Cardiac fibroblast (primary cell): ENCODE measurements around the gene SLC25A27.

Source experiments
- DNase-seq, 2 donors: peaks; one replicate each; pipeline versions ENCODE4 v3.0.0 to v3.0.0-alpha.2; 2010; ENCODE audit warnings: low read depth in 2 of 2
- H3K4me3 ChIP-seq, 2 donors: replicated peaks in 1 of 2; 1 replicate in 1 of 2; 2 replicates in 1 of 2; pipeline ENCODE4 v1.5.1; 2011; ENCODE audit warnings: low read depth in 2 of 2, low read length in 2 of 2, mild to moderate bottlenecking in 2 of 2, moderate library complexity in 1 of 2
- CTCF ChIP-seq: IDR thresholded peaks from one replicate; pipeline ENCODE4 v1.5.1; 2011; ENCODE audit warnings: low read depth, mild to moderate bottlenecking, low read length, inconsistent platforms

The SLC25A27 gene

GRCh38 chr6:46626228-46626909, 26.4 kb upstream of the SLC25A27 start:
- no peak overlapping the region for H3K4me3 ChIP-seq
- peak; percentile 38 to 64 for DNase-seq
- TF ChIP-seq CTCF: peak; percentile 53

DNA sequence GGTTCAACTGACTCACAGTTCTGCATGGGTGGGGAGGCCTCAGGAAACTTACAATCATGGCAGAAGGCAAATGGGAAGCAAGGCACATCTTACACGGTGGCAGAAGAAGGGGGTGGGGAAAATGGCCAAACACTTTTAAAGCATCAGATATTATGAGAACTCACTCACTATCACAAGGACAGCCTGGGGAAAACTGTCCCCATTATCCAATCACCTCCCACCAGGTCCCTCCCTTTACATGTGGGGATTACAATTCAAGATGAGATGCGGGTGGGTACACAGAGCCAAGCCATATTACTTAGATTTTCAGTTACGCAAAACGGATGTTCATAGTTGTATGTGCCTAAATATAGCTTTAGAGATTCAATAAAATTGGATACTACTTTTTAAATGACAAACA, 25.8 kb upstream of the SLC25A27 start:
- no peak for TF ChIP-seq CTCF
- no peak for DNase-seq
- H3K4me3 ChIP-seq: no peak overlapping the region

DNA sequence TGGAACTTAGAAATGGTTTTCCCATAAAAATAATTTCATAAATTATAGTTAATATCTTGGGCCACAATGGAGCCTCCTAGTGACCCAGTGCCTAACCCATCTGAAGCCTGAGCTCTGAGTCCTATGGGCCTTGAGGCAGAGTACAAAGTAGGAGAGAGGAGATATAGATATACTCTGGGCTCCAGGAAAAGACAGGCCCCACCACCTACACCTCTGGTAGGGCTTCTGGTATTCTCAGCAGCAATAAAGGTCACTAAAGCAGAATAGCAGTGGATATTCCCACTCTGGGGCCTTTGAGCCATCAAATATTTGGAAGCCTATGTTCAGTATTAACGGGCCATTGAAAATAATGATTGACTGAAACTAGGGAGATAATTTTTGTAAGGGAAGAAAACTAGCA, 24.3 kb upstream of the SLC25A27 start:
- no peak for TF ChIP-seq CTCF
- DNase-seq: no peak
- H3K4me3 ChIP-seq: no peak overlapping the region

DNA sequence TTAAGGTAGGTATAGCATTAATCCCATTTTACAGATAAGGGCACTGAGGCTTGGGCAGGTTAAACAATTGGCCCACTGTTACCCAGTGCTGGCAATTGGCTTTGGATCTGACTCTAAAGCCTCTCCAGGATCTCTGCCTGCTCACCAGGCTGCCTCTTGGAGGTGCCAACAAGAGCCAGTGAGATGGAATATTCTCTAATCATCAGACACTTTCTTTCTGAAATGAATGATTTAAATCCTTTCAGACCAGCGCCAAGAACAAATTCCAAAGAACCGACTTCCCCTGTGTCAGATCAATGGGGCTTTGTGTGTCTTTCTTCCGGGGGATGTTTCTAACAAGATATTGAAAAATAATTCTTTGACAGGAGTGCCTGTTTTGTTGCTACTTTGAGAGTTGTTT, 23.8 kb upstream of the SLC25A27 start:
- TF ChIP-seq CTCF: no peak
- H3K4me3 ChIP-seq: no peak overlapping the region

DNA sequence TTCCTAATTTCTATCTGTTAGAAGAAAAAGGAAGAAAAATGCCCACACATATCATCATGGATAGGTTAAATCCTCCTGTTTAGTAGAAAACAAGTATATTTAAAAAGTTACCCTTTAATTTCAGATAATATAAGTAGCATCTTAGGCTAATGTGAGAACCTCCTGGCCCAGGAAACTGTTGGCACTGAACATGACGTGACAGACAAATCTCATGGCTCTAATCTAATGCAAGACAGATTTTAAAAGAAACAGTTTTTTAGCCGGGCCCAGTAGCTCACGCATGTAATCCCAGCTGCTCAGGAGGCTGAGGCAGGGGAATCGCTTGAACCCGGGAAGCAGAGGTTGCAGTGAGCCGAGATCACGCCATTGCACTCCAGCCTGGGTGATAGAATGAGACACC, 23.1 kb upstream of the SLC25A27 start:
- no peak overlapping the region for H3K4me3 ChIP-seq
- TF ChIP-seq CTCF: no peak
- no peak for DNase-seq

More for the DNA sequence above, 23.8 kb upstream of the SLC25A27 start:
- no peak for DNase-seq

DNA sequence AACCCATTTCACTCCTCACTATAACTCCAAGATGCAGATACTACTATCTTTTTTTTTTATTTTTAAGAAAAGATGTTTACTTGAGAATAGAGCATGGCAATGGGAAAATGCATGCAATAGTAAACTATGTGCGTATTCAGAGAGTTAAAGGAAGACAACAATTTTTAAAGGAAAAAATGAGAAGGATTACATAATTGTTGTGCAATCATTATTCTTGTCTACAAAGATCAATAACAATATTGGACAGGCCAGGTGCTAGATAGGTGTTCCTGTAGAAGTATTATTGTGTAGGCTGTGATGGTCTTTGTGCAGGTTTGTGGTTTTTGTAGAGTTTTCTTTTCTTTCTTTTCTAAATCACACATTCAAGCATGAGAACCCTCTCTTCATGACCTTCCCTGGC, 20.7 kb upstream of the SLC25A27 start:
- H3K4me3 ChIP-seq: no peak overlapping the region
- no peak for DNase-seq
- TF ChIP-seq CTCF: no peak

GRCh38 chr6:46635462-46635861, 17.3 kb upstream of the SLC25A27 start:
- no peak overlapping the region for H3K4me3 ChIP-seq
- no peak for TF ChIP-seq CTCF
- DNase-seq: no peak
